Endothelial cell of umbilical vein (primary cell): ENCODE results near the gene COL23A1. TPM values are rescaled to one million over a fixed set of nuclear protein-coding genes. Genes with fewer than 3 reads are reported as not detected.

Experiments
- BruUV-seq: library from RNA; stranded (reverse); fragments of 400-500 nt; replicated peaks from 2 replicates; lab custom pipeline; 2021; lab: Mats Ljungman, UMichigan
- CTCF ChIA-PET: fragments of 300-600, 350-600 bp; sonication (Branson Sonifier 250); formaldehyde crosslinking; loops from one replicate; lab custom pipeline; 2021; ENCODE audit warnings: antibody characterized with exemption, inconsistent platforms; lab: Charles Lee
- POLR2A ChIA-PET: fragments of 300-600, 350-600 bp; sonication (Branson Sonifier 250); formaldehyde crosslinking; loops from one replicate; lab custom pipeline; 2021; ENCODE audit warnings: antibody characterized with exemption, inconsistent platforms; lab: Charles Lee
- DNase-seq: peaks from one replicate; pipeline ENCODE4 v3.0.0-alpha.2; 2011; ENCODE audit warnings: low read depth, low spot score
- FAIRE-seq: peaks from 2 replicates; lab custom pipeline; 2011; peaks lifted over from hg19 to GRCh38; lab: Jason Lieb, UNC
- H2AFZ ChIP-seq: 2 replicates; pipeline ENCODE4 v1.6.0; 2012; ENCODE audit warnings: low read depth, low read length, control low read depth, inconsistent platforms
- H3K27ac ChIP-seq: 2 replicates; pipeline ENCODE4 v1.5.1; 2011; ENCODE audit warnings: low read depth, mild to moderate bottlenecking, control low read depth, low read length, moderate library complexity; ENCODE audit not compliant: insufficient read depth
- H3K27me3 ChIP-seq, 2 experiments: 2 replicates each; pipeline versions ENCODE4 v1.6.0 to v1.6.1; 2011; ENCODE audit warnings: low read length in 2 of 2, mixed read lengths in 1 of 2; ENCODE audit not compliant: control insufficient read depth in 2 of 2, insufficient read depth in 2 of 2
- H3K36me3 ChIP-seq, 2 experiments: 2 replicates in 1 of 2; 3 replicates in 1 of 2; pipeline ENCODE4 v1.5.1; 2011; ENCODE audit warnings: low read length in 2 of 2, mild to moderate bottlenecking in 1 of 2, moderate library complexity in 1 of 2; ENCODE audit not compliant: control insufficient read depth in 2 of 2, insufficient read depth in 2 of 2; ENCODE audit errors: extremely low read depth in 1 of 2
- H3K4me1 ChIP-seq: 3 replicates; pipeline ENCODE4 v1.5.1; 2011; ENCODE audit warnings: mild to moderate bottlenecking, low read length; ENCODE audit not compliant: control insufficient read depth, insufficient read depth; ENCODE audit errors: extremely low read depth
- H3K4me2 ChIP-seq: 2 replicates; pipeline ENCODE4 v1.6.1; 2011; ENCODE audit warnings: low read length, control low read depth, mixed read lengths; ENCODE audit not compliant: insufficient read depth
- H3K4me3 ChIP-seq, 3 experiments: fragments of 200-600 bp in 1 of 3; sonication (generic), shearing (Covaris generic) in 1 of 3; replicated peaks in 1 of 3; 2 replicates each; pipeline ENCODE4 v1.5.1; 2011 to 2016; ENCODE audit warnings: control low read depth in 3 of 3, low read length in 3 of 3, mild to moderate bottlenecking in 2 of 3, inconsistent platforms in 1 of 3, low read depth in 1 of 3, moderate library complexity in 1 of 3; ENCODE audit not compliant: insufficient read depth in 1 of 3
- H3K79me2 ChIP-seq: 2 replicates; pipeline ENCODE4 v1.6.0; 2012; ENCODE audit warnings: low read length, inconsistent platforms; ENCODE audit not compliant: control insufficient read depth, insufficient read depth
- H3K9ac ChIP-seq: replicated peaks from 2 replicates; pipeline ENCODE3; 2011; ENCODE audit warnings: low read length, control low read depth; ENCODE audit not compliant: insufficient read depth; ENCODE audit errors: extremely low read depth
- H3K9me1 ChIP-seq: replicated peaks from 3 replicates; pipeline ENCODE4 v1.6.0; 2011; ENCODE audit warnings: mild to moderate bottlenecking, low read length; ENCODE audit not compliant: control insufficient read depth, insufficient read depth; ENCODE audit errors: extremely low read depth
- H3K9me3 ChIP-seq: replicated peaks from 2 replicates; pipeline ENCODE4 v1.5.1; 2012; ENCODE audit warnings: low read length, inconsistent platforms; ENCODE audit not compliant: control insufficient read depth, insufficient read depth
- H4K20me1 ChIP-seq: replicated peaks from 2 replicates; pipeline ENCODE3; 2011; ENCODE audit warnings: mild to moderate bottlenecking, low read length; ENCODE audit not compliant: control insufficient read depth, insufficient read depth; ENCODE audit errors: extremely low read depth
- EZH2 ChIP-seq: IDR thresholded peaks from 2 replicates; pipeline ENCODE4 v1.6.1; 2012; ENCODE audit warnings: borderline replicate concordance, low read depth, mild to moderate bottlenecking, moderate library complexity, low read length, inconsistent platforms; ENCODE audit not compliant: severe bottlenecking
- FOS ChIP-seq: IDR thresholded peaks from 2 replicates; pipeline ENCODE4 v1.6.1; 2011; ENCODE audit warnings: mild to moderate bottlenecking, low read length, moderate library complexity, borderline replicate concordance; ENCODE audit not compliant: insufficient read depth
- GATA2 ChIP-seq: IDR thresholded peaks from 2 replicates; pipeline ENCODE4 v1.7.0; 2011; ENCODE audit warnings: low read depth, mild to moderate bottlenecking, moderate library complexity, mixed read lengths, low read length; ENCODE audit not compliant: insufficient read length, insufficient read depth
- JUN ChIP-seq: IDR thresholded peaks from 2 replicates; pipeline ENCODE4 v1.6.1; 2011; ENCODE audit warnings: borderline replicate concordance, low read depth; ENCODE audit not compliant: insufficient read length, insufficient read depth
- MAX ChIP-seq: IDR thresholded peaks from 2 replicates; pipeline ENCODE4 v1.6.1; 2011; ENCODE audit not compliant: insufficient read depth, insufficient read length
- MYC ChIP-seq: IDR thresholded peaks from one replicate; pipeline ENCODE4 v1.6.1; 2011; ENCODE audit warnings: mild to moderate bottlenecking, low read depth, low read length
- POLR2A ChIP-seq: IDR thresholded peaks from 2 replicates; pipeline ENCODE4 v1.6.1; 2012; ENCODE audit warnings: low read depth, mild to moderate bottlenecking, control low read depth, low read length
- POLR2AphosphoS5 ChIP-seq: IDR thresholded peaks from 2 replicates; pipeline ENCODE4 v1.6.1; 2012; ENCODE audit warnings: low read depth, mild to moderate bottlenecking, control low read depth, low read length, moderate library complexity; ENCODE audit not compliant: insufficient read depth
- dilution Hi-C: fragments of 300-500 bp; cut with MboI; formaldehyde crosslinking; loops from one replicate; pipeline ENCODE4 v1.15.0; 2019; ENCODE audit warnings: low sequenced_read_pairs; ENCODE audit not compliant: extremely low pct_ligation_motif_present
- intact Hi-C: fragments of 100-400 bp; cut with micrococcal nuclease; formaldehyde crosslinking; loops from one replicate; pipeline ENCODE4 v1.10.0; 2022
- polyA plus RNA-seq, 4 experiments: library from polyadenylated mRNA; depleted of rRNA in 3 of 4; stranded (reverse) in 3 of 4; unstranded in 1 of 4; fragments of >200 nt; gene quantifications; 2 replicates each; pipeline versions ENCODE4 v1.2.1 to v1.2.3, GENCODE V29; 2011 to 2012; ENCODE audit warnings: missing spikeins in 1 of 4
- total RNA-seq: library from RNA; stranded (reverse); gene quantifications from 2 replicates; pipeline ENCODE4 v1.2.3, GENCODE V29; 2021
- TF ChIP-seq, protein P1 (sequence below), 2 donors: IDR thresholded peaks; 1 replicate in 1 of 2; 2 replicates in 1 of 2; pipeline ENCODE4 v1.5.1; 2011; ENCODE audit warnings: low read length in 2 of 2, mild to moderate bottlenecking in 2 of 2, moderate library complexity in 2 of 2, control low read depth in 1 of 2, inconsistent platforms in 1 of 2, low read depth in 1 of 2; ENCODE audit not compliant: insufficient read depth in 1 of 2; ENCODE audit errors: extremely low read depth in 1 of 2

The COL23A1 gene
- total and polyA plus RNA-seq, 2 donors (not counting 3 experiments of a cell fraction or from before 2014, with no cell fraction given), result not detected

- DNase-seq (no peak), FAIRE-seq (no peak)
- H3K27me3 ChIP-seq, result no peaks in the 10 kb centered on the region
- no peak overlapping the region for H3K4me3 ChIP-seq
- TF ChIP-seq MYC (no peak), JUN (no peak), EZH2 (no peak), POLR2AphosphoS5 (no peak)
- TF ChIP-seq, protein P1, sequence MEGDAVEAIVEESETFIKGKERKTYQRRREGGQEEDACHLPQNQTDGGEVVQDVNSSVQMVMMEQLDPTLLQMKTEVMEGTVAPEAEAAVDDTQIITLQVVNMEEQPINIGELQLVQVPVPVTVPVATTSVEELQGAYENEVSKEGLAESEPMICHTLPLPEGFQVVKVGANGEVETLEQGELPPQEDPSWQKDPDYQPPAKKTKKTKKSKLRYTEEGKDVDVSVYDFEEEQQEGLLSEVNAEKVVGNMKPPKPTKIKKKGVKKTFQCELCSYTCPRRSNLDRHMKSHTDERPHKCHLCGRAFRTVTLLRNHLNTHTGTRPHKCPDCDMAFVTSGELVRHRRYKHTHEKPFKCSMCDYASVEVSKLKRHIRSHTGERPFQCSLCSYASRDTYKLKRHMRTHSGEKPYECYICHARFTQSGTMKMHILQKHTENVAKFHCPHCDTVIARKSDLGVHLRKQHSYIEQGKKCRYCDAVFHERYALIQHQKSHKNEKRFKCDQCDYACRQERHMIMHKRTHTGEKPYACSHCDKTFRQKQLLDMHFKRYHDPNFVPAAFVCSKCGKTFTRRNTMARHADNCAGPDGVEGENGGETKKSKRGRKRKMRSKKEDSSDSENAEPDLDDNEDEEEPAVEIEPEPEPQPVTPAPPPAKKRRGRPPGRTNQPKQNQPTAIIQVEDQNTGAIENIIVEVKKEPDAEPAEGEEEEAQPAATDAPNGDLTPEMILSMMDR (IDR thresholded peaks at IDR 0.05; ENCODE audit: extremely low read depth in 1 of 2, insufficient read depth in 1 of 2, low read depth in 1 of 2, low read length in 2 of 2), result no peak
- dilution Hi-C loops, result no loop called here
- no peak overlapping the region for H3K27ac ChIP-seq
- H3K4me2 ChIP-seq, result no peak overlapping the region
- no TSS peak for BruUV-seq
- no peaks in the 10 kb centered on the region for H3K9me1 ChIP-seq
- no peaks in the 10 kb centered on the region for H3K36me3 ChIP-seq
- H4K20me1 ChIP-seq, result no peaks in the 10 kb centered on the region
- ChIA-PET POLR2A (no interaction called here), CTCF (no interaction called here)
- no peaks in the 10 kb centered on the region for H3K4me1 ChIP-seq
- intact Hi-C loops, result no loop called here
- H3K79me2 ChIP-seq, result no peaks in the 10 kb centered on the region
- H2AFZ ChIP-seq, result no peak overlapping the region
- H3K9me3 ChIP-seq, result no peaks in the 10 kb centered on the region
- H3K9ac ChIP-seq, result no peak overlapping the region
Measured at GRCh38 chr5:178360926-178361235, 229.3 kb downstream of the COL23A1 start.

DNA sequence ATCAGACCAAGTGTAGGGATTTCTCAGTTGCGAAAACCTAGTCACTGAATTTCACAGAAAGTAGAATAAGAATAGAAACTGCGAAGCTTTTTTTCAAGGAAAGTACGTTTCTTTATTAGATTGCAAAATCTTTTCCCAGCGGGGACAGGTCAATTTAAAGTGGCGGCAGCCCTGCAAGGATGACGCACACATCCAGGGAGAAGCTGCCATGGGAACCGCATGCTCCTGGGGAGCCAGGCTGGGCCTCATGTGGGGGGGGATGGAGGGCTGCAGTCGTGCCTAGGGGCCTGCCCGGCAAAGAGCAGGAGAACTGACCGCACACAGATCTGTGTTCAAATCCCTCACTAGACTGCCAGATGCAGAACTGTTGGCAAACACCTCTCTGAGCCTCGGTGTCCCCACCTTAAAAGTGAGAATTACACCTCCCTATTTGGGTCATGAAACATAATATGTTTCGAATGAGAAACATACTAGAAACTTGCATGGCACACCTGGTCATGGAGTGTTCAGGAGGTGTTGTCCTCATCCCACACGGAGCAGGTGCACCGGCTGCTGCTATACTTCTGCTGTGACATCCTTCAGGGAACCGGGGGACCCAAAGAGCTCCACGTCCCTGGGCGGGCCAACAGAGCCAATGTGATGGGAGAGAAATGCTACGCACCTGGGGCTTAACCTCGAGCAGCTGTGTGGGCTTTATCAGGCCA lies 229.8 kb downstream of the COL23A1 start:
- Histone ChIP-seq H3K4me1 (no peaks in the 10 kb centered on the region), H3K27me3 (no peaks in the 10 kb centered on the region), H4K20me1 (no peaks in the 10 kb centered on the region), H3K9me1 (no peaks in the 10 kb centered on the region), H3K36me3 (no peaks in the 10 kb centered on the region), H3K79me2 (no peaks in the 10 kb centered on the region), H3K27ac (no peak overlapping the region), H3K4me2 (no peak overlapping the region), H3K9ac (no peak overlapping the region), H2AFZ (no peak overlapping the region), H3K4me3 (no peak overlapping the region), H3K9me3 (no peaks in the 10 kb centered on the region)
- ChIA-PET CTCF (no interaction called here), POLR2A (no interaction called here)
- no TSS peak for BruUV-seq
- dilution Hi-C loops, result no loop called here
- FAIRE-seq (no peak), DNase-seq (no peak)
- TF ChIP-seq JUN (no peak), FOS (no peak), MYC (no peak), MAX (no peak), GATA2 (no peak), EZH2 (no peak), POLR2A (no peak), POLR2AphosphoS5 (no peak)
- TF ChIP-seq, protein P1 (IDR thresholded peaks at IDR 0.05; ENCODE audit: extremely low read depth in 1 of 2, insufficient read depth in 1 of 2, low read depth in 1 of 2, low read length in 2 of 2), result no peak
- intact Hi-C loops, result no loop called here
